ENCODE measurements around the gene CAPN13. TPM values are rescaled to one million over a fixed set of nuclear protein-coding genes. Genes with fewer than 3 reads are reported as not detected.

CAPN13 gene
- total RNA-seq, 1 donor from 2014 or later: not detected

DNA sequence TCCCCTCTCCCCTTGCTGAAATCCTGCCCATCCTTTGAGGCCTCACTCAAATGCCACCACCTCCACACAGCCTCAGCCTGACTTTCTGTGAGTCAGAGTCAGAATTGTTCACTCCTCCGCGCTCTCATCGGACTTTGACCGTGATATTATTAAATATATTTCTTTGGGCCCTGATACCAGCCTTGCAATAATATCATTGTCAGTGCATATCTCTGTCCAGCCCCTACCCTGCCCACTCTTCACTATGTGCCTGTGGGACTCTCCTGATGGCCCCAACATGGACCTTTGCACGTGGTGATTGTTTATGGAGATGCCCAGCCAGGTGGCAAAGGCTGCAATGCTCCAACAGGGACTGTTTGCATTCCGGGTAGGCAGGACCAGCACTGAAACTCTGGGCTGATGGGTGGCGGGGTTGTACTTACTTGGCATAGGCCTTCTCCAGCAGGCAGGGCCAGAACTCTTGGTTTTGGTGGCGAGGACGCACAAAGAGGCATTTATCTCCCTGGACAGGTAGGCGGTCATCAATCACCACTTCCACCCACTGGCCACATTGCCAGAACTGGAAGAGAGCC, 37.3 kb downstream of the CAPN13 start:
- no peak overlapping the region for H3K4me3 ChIP-seq
- H3K27me3 ChIP-seq: no peaks in the 10 kb centered on the region
- no peak overlapping the region for H3K27ac ChIP-seq
- no peaks in the 10 kb centered on the region for H3K9me3 ChIP-seq (ENCODE audit: low read depth)
- no peaks in the 10 kb centered on the region for H3K36me3 ChIP-seq
- H3K4me1 ChIP-seq: no peaks in the 10 kb centered on the region
- no peaks in the 10 kb centered on the region for H3K9me3 Mint-ChIP-seq
- DNase-seq (ENCODE audit: low spot score): no peak
- no peaks in the 10 kb centered on the region for H3F3A ChIP-seq (ENCODE audit: low read depth)
- H4K20me1 ChIP-seq (ENCODE audit: low read depth): no peaks in the 10 kb centered on the region
- no peak overlapping the region for H3K4me2 ChIP-seq
- peaks cover 8% of the 10 kb centered on the region for H3K4me1 Mint-ChIP-seq
- H3K27ac Mint-ChIP-seq: no peak overlapping the region
- no peaks in the 10 kb centered on the region for H3K79me2 ChIP-seq (ENCODE audit: low read depth)
- no peak overlapping the region for H3K4me3 Mint-ChIP-seq
- TF ChIP-seq EZH2 (IDR thresholded peaks at IDR 0.05) (no peak), EZH2phosphoT487 (IDR thresholded peaks at IDR 0.05) (no peak)
- TF ChIP-seq, protein P1, sequence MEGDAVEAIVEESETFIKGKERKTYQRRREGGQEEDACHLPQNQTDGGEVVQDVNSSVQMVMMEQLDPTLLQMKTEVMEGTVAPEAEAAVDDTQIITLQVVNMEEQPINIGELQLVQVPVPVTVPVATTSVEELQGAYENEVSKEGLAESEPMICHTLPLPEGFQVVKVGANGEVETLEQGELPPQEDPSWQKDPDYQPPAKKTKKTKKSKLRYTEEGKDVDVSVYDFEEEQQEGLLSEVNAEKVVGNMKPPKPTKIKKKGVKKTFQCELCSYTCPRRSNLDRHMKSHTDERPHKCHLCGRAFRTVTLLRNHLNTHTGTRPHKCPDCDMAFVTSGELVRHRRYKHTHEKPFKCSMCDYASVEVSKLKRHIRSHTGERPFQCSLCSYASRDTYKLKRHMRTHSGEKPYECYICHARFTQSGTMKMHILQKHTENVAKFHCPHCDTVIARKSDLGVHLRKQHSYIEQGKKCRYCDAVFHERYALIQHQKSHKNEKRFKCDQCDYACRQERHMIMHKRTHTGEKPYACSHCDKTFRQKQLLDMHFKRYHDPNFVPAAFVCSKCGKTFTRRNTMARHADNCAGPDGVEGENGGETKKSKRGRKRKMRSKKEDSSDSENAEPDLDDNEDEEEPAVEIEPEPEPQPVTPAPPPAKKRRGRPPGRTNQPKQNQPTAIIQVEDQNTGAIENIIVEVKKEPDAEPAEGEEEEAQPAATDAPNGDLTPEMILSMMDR (IDR thresholded peaks at IDR 0.05): no peak
- H3K27me3 Mint-ChIP-seq (ENCODE audit: insufficient read depth, low read depth): peaks cover 2% of the 10 kb centered on the region
- H3K36me3 Mint-ChIP-seq: no peaks in the 10 kb centered on the region
- no peak overlapping the region for H3K9ac ChIP-seq
- no peak overlapping the region for H2AFZ ChIP-seq (replicated peaks)

DNA sequence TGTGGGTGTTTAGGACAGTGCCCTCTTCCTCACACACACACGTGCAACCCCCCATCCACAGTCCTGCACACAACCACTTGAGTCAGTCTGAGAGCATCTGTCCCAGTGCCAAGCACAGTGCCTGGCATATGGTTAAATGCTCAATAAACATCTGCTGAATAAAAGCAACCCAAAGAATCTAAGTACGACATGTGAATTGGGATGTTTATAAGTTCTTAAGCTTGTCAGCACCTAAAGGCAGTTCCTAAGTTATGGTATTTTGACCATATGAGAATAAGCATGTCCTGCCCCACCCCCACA, 37.8 kb downstream of the CAPN13 start:
- Mint-ChIP-seq H3K27ac (no peak overlapping the region), H3K36me3 (no peaks in the 10 kb centered on the region), H3K27me3 (ENCODE audit: insufficient read depth, low read depth) (peaks cover 2% of the 10 kb centered on the region), H3K9me3 (no peaks in the 10 kb centered on the region), H3K4me3 (no peak overlapping the region), H3K4me1 (peaks cover 9% of the 10 kb centered on the region)
- no peak overlapping the region for H2AFZ ChIP-seq (replicated peaks)
- no peak overlapping the region for H3K4me2 ChIP-seq
- no peaks in the 10 kb centered on the region for H3K79me2 ChIP-seq (ENCODE audit: low read depth)
- H3K4me1 ChIP-seq: no peaks in the 10 kb centered on the region
- TF ChIP-seq, protein P1 (IDR thresholded peaks at IDR 0.05): no peak
- TF ChIP-seq EZH2 (IDR thresholded peaks at IDR 0.05) (no peak), EZH2phosphoT487 (IDR thresholded peaks at IDR 0.05) (no peak)
- H3K9me3 ChIP-seq (ENCODE audit: low read depth): no peaks in the 10 kb centered on the region
- H3F3A ChIP-seq (ENCODE audit: low read depth): no peaks in the 10 kb centered on the region
- no peak overlapping the region for H3K4me3 ChIP-seq
- no peaks in the 10 kb centered on the region for H3K27me3 ChIP-seq
- no peak overlapping the region for H3K9ac ChIP-seq
- DNase-seq (ENCODE audit: low spot score): no peak
- no peak overlapping the region for H3K27ac ChIP-seq
- H3K36me3 ChIP-seq: no peaks in the 10 kb centered on the region
- no peaks in the 10 kb centered on the region for H4K20me1 ChIP-seq (ENCODE audit: low read depth)

DNA sequence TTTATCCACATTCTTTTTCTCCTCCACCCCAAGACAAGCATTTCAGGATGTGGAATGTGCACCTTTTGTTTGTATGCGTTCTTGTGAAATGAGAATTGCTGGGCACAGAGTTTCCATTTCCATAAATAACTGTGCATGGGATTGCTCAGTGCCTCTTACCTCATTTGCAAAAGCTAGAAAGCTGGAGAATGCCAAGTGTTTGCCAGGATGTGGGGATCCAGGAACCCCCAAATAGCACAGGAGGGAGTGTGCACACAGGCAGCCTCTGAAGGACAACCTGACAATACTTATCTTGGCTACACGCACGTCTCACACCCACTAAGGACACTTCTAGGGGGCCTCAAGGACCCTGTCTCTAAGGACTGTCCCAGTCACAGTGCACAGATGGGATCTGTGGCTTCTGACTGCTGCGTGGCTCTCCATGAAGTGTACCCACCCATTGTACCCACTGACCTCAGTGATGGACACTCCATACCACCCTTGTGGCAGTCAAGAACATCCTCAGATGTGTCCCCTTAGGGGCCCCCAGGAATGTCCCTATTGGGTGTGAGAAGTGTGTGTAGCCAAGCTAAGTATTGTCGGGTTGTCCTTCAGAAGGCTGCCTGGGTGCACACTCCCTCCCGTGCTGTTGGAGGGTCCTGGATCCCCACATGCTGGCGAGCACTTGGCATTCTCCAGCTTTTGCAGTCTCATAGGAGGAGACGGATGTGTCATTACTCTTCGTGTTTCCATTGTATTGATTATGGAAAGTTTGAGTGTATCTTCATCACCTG, 38.4 kb downstream of the CAPN13 start:
- peaks cover 2% of the 10 kb centered on the region for H3K27me3 Mint-ChIP-seq (ENCODE audit: insufficient read depth, low read depth)
- DNase-seq (ENCODE audit: low spot score): no peak

More for the DNA sequence above, 38.4 kb downstream of the CAPN13 start:
- H2AFZ ChIP-seq (replicated peaks): no peak overlapping the region
- no peaks in the 10 kb centered on the region for H3F3A ChIP-seq (ENCODE audit: low read depth)
- TF ChIP-seq EZH2 (IDR thresholded peaks at IDR 0.05) (no peak), EZH2phosphoT487 (IDR thresholded peaks at IDR 0.05) (no peak)
- TF ChIP-seq, protein P1 (IDR thresholded peaks at IDR 0.05): no peak
- H3K4me3 Mint-ChIP-seq: no peak overlapping the region
- no peak overlapping the region for H3K27ac Mint-ChIP-seq
- H3K36me3 Mint-ChIP-seq: no peaks in the 10 kb centered on the region
- no peak overlapping the region for H3K9ac ChIP-seq
- H3K4me1 ChIP-seq: no peaks in the 10 kb centered on the region
- no peak overlapping the region for H3K27ac ChIP-seq
- H3K79me2 ChIP-seq (ENCODE audit: low read depth): no peaks in the 10 kb centered on the region
- H3K4me3 ChIP-seq: no peak overlapping the region
- H4K20me1 ChIP-seq (ENCODE audit: low read depth): no peaks in the 10 kb centered on the region
- peaks cover 9% of the 10 kb centered on the region for H3K4me1 Mint-ChIP-seq
- H3K36me3 ChIP-seq: no peaks in the 10 kb centered on the region
- no peaks in the 10 kb centered on the region for H3K27me3 ChIP-seq
- no peaks in the 10 kb centered on the region for H3K9me3 Mint-ChIP-seq
- no peak overlapping the region for H3K4me2 ChIP-seq
- H3K9me3 ChIP-seq (ENCODE audit: low read depth): no peaks in the 10 kb centered on the region
